ENCODE data around the gene KIFC1.

DNA sequence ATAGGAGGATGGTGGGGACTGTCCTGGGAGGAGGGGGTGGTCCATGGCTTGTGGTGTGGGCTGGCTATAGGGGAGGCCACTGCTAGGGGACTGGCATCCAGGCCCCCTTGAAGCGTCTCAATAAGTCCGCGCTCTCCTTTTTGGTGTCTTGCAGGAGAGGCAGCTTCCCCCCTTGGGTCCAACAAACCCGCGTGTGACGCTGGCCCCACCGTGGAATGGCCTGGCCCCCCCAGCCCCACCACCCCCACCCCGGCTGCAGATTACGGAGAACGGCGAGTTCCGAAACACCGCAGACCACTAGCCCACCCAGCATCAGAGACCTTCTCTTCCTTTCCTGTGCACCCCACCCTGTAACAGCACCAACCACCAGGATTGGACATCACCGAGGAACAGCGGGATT is 60.0 kb downstream of the KIFC1 start:
- TF ChIP-seq, protein P1, sequence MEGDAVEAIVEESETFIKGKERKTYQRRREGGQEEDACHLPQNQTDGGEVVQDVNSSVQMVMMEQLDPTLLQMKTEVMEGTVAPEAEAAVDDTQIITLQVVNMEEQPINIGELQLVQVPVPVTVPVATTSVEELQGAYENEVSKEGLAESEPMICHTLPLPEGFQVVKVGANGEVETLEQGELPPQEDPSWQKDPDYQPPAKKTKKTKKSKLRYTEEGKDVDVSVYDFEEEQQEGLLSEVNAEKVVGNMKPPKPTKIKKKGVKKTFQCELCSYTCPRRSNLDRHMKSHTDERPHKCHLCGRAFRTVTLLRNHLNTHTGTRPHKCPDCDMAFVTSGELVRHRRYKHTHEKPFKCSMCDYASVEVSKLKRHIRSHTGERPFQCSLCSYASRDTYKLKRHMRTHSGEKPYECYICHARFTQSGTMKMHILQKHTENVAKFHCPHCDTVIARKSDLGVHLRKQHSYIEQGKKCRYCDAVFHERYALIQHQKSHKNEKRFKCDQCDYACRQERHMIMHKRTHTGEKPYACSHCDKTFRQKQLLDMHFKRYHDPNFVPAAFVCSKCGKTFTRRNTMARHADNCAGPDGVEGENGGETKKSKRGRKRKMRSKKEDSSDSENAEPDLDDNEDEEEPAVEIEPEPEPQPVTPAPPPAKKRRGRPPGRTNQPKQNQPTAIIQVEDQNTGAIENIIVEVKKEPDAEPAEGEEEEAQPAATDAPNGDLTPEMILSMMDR (IDR thresholded peaks at IDR 0.05): no peak
- no peak for TF ChIP-seq POLR2A (IDR thresholded peaks at IDR 0.05)
